ENCODE data around the gene KCNMA1. TPM values are rescaled to one million over a fixed set of nuclear protein-coding genes. Genes with fewer than 3 reads are reported as not detected.

KCNMA1 gene
- total and polyA plus RNA-seq, 10 of the 15 experiments (the other 5 are each of a cell fraction or from before 2014, with no cell fraction given): 8.5 to 77.0 (median 21.3) TPM

DNA sequence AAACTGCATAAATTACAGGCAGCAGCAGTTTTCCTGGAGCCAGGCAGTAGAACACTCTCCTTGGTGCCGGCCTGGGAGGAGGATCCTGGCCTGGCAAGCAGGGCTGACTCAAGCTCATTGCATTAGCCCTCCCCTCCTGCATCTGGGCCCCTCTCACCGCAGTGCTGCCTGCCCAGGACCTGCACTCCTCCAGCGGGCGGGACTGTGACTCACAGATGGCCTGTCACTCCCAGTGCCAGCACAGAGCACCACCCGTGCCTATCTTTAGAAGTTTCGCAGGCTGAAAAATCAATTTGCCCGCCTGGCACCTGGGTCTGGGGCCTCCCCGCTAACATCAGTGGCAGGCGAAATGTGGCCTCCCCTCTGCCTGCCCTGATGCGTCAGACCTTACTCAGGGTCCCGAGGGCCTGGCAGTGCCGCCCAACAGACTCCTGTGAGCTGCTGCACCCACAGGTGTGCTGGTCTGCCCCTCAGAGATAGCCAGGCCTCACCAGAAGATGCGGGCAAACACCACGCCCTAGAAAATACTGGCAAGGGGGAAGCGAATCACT lies 123.8 kb downstream of the KCNMA1 start (continued):
- TF ChIP-seq, protein P1, sequence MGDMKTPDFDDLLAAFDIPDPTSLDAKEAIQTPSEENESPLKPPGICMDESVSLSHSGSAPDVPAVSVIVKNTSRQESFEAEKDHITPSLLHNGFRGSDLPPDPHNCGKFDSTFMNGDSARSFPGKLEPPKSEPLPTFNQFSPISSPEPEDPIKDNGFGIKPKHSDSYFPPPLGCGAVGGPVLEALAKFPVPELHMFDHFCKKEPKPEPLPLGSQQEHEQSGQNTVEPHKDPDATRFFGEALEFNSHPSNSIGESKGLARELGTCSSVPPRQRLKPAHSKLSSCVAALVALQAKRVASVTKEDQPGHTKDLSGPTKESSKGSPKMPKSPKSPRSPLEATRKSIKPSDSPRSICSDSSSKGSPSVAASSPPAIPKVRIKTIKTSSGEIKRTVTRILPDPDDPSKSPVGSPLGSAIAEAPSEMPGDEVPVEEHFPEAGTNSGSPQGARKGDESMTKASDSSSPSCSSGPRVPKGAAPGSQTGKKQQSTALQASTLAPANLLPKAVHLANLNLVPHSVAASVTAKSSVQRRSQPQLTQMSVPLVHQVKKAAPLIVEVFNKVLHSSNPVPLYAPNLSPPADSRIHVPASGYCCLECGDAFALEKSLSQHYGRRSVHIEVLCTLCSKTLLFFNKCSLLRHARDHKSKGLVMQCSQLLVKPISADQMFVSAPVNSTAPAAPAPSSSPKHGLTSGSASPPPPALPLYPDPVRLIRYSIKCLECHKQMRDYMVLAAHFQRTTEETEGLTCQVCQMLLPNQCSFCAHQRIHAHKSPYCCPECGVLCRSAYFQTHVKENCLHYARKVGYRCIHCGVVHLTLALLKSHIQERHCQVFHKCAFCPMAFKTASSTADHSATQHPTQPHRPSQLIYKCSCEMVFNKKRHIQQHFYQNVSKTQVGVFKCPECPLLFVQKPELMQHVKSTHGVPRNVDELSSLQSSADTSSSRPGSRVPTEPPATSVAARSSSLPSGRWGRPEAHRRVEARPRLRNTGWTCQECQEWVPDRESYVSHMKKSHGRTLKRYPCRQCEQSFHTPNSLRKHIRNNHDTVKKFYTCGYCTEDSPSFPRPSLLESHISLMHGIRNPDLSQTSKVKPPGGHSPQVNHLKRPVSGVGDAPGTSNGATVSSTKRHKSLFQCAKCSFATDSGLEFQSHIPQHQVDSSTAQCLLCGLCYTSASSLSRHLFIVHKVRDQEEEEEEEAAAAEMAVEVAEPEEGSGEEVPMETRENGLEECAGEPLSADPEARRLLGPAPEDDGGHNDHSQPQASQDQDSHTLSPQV (IDR thresholded peaks at IDR 0.05): no peak
- TF ChIP-seq HDGF (IDR thresholded peaks at IDR 0.05) (no peak), NFIC (IDR thresholded peaks at IDR 0.05; ENCODE audit: low read depth, low read length) (no peak)
- TF ChIP-seq, protein P2, sequence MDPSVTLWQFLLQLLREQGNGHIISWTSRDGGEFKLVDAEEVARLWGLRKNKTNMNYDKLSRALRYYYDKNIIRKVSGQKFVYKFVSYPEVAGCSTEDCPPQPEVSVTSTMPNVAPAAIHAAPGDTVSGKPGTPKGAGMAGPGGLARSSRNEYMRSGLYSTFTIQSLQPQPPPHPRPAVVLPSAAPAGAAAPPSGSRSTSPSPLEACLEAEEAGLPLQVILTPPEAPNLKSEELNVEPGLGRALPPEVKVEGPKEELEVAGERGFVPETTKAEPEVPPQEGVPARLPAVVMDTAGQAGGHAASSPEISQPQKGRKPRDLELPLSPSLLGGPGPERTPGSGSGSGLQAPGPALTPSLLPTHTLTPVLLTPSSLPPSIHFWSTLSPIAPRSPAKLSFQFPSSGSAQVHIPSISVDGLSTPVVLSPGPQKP (IDR thresholded peaks at IDR 0.05; ENCODE audit: low read depth, low read length): no peak
- TF ChIP-seq, protein P3, sequence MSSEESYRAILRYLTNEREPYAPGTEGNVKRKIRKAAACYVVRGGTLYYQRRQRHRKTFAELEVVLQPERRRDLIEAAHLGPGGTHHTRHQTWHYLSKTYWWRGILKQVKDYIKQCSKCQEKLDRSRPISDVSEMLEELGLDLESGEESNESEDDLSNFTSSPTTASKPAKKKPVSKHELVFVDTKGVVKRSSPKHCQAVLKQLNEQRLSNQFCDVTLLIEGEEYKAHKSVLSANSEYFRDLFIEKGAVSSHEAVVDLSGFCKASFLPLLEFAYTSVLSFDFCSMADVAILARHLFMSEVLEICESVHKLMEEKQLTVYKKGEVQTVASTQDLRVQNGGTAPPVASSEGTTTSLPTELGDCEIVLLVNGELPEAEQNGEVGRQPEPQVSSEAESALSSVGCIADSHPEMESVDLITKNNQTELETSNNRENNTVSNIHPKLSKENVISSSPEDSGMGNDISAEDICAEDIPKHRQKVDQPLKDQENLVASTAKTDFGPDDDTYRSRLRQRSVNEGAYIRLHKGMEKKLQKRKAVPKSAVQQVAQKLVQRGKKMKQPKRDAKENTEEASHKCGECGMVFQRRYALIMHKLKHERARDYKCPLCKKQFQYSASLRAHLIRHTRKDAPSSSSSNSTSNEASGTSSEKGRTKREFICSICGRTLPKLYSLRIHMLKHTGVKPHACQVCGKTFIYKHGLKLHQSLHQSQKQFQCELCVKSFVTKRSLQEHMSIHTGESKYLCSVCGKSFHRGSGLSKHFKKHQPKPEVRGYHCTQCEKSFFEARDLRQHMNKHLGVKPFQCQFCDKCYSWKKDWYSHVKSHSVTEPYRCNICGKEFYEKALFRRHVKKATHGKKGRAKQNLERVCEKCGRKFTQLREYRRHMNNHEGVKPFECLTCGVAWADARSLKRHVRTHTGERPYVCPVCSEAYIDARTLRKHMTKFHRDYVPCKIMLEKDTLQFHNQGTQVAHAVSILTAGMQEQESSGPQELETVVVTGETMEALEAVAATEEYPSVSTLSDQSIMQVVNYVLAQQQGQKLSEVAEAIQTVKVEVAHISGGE (CRISPR knock-in tag; IDR thresholded peaks at IDR 0.05): no peak
